NCI-H526 treated with DMSO at 0.1 percent for 48 hours (cell line): ENCODE data around the gene STARD8.
"Not testable (repeated sequence)": the region's sequence is repeated elsewhere in the genome, so short reads cannot be mapped to it uniquely, and the experiment has no call there.

Experiments
- DNase-seq: peaks from one replicate; lab custom pipeline; 2025; lab: John Stamatoyannopoulos, UW

The STARD8 gene

DNA sequence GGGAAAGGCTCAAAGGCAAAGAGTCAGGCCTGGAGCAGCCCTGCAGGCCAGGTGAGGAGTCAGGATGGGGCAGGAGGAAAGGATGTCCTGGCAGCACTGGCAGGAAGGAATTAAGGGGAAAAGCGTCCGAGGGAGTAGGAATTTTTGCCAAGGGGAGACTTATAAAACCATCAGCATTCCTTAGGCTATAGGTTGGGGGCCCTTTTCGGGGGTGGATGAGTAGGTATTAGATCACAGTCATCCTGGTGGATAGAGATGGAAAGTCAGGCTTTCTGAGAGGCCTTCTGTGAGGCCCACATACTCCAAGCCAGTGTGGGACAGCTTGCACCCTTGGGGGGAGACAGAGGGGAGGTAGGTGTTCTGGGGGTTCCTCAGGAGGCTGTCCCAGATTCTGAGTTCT lies 12.3 kb downstream of the STARD8 start:
- DNase-seq: no peak

DNA sequence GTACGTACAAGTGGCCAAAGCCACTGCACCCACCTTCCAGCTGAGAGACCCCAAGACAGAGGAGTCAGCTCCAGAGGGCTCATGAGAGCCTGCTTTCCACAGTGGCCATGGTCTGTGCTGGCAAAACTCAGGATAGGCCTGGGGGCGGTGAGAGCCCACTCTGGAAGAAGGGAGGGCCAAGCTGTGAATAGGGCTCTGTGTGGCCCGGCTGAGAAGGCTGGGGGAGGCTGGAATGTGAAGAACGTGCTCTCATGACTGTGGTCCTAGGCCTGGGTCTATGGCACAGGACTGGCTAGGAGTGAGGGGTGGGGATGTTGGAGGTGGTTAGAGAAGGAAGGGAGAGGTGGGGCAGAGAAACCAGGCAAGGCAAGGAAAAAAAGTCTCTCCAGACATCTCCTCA lies 13.3 kb downstream of the STARD8 start:
- DNase-seq: no peak

- no peak for DNase-seq
Observed at GRCh38 chrX:68665502-68665901, 18.0 kb downstream of the STARD8 start.

DNA sequence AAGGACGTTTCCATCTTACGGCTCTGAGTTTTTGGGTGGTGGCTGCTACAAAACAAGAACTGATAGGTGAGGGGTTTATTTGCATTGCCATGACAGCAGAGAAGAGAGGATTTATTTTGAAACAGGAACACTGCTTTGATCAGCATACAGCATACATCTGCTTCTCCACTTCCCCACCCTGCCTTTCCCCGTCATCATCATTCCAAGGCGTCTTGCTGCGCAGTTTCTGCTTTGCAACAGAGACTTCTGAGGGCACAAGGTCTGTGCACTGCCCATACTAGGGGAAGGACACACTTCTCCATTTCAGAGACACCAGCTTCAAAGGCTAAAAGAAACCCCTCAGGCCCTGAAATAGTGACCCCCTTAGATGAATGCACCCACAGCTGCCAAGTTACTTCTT lies 19.1 kb downstream of the STARD8 start:
- no peak for DNase-seq

- DNase-seq: no peak
Observed at GRCh38 chrX:68669094-68669860, 21.8 kb downstream of the STARD8 start.

DNA sequence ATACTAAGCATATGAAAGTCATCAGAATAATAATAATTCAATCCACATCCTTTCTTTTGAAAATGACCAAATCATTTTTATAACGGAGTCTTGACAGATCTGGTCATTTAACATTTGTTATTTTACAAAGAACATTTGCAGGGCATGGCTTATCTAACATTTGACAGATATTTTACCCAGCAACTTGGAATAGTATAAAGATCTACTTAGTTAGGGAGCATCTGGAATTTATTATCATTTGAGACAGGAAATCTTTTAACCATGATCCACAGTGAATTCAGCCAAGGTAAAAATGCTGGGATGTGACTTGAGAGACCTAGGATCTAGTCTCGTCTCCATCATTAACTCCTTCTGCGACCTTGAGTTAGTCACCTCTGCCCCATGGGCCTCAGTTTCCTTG lies 22.4 kb downstream of the STARD8 start:
- DNase-seq: no peak

- DNase-seq: no peak
Observed at GRCh38 chrX:68671221-68671620, 23.8 kb downstream of the STARD8 start.

DNA sequence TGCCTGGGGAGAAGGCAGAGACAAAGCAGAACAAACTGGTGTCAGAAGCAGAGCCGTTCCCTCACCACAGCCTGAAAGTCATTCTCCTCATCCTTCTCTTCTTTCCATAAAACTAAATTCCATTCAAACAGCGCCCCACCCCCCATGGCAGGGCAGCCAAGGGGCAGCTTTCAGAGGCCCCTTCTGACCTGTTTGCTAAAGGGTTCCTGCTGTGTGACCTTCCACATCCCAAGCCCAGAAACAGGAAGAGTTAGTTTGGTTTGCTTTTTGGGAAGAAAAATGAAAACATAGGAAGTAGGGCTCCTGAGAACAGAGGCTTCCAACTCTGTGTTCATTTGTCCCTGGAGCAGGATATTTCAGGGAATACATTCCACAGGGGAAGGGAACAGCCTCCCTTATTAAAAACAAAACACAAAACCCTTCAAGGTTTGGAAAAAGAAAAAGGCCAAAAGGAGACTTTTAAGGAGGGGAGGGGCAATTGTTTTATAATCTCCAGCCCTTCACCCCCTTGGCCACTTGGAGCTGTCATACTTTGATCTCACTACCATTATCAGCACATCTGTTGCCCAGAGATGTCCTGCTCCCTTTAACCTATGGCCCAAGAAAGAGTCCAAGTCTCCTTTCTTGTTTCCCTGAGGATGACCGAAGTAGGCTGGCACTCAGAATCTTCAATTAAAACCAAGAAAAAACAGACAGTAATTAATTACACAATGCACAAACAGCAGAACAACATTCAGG lies 25.3 kb downstream of the STARD8 start:
- DNase-seq: no peak

DNA sequence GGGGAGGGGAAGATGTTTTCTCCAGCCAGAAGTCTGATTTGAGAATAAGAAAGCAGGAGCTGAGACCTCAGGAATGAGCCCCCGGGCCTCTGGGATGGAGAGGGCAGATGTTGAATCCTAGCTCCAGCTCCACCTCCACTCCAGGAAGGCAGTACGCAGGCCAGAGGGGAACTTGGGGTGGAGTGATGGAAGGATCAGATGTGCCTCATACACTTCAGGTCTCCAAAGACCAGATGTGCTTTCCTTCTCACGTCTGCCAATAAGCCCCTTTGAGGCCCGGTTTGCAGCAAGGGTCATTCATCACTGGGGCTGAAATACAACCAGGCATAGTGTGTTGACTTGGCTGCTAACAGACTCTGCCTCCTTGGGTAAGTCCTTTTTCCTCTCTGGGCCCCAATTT lies 28.1 kb downstream of the STARD8 start:
- DNase-seq: no peak

GRCh38 chrX:68676335-68676734 lies 28.9 kb downstream of the STARD8 start:
- DNase-seq: no peak

- DNase-seq: no peak
Observed at GRCh38 chrX:68677998-68678397, 30.5 kb downstream of the STARD8 start.

DNA sequence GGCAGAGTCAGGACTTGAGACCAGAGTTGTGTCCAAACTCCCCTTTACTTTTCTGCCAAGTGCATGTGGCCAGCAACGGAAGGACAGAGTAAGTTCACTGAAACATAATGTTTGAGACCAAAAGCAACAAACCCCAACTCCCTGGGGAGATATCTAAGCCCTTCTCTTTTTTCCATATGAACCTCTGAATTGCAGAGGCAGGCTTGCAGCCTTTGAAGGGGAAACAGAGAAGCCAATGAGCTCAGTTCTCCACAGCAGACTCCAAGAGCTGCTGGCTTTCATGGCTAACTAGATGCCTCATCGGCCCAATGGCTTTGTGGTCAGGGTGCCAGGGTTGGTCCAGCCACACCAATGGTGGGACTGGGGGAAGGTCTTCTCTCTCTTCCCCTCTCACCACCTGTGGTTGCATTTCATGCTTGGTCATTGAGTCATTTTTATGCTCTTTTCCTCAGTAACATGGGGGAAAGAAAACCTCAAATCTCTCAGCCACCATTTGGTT lies 34.0 kb downstream of the STARD8 start:
- no peak for DNase-seq

- no peak for DNase-seq
Observed at GRCh38 chrX:68682790-68683189, 35.3 kb downstream of the STARD8 start.

DNA sequence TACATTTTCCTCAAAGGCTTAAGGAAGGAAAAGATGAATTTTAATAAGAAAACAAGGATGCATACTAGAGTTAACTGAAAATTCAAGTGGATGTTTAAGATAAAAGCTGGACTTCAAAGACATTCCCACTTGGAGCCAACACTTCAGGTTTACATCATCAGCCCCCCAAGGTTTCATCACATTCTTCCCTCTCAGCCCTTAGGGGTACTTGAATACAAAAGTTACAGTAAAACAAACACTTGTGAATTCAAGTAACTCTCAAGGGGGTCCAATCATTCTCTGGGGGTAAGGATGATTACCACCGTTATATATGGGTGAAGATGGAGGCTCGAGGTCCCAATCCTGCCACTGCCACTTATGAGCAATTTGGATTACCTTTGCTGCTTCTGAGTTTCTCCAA lies 36.1 kb downstream of the STARD8 start:
- DNase-seq: no peak

DNA sequence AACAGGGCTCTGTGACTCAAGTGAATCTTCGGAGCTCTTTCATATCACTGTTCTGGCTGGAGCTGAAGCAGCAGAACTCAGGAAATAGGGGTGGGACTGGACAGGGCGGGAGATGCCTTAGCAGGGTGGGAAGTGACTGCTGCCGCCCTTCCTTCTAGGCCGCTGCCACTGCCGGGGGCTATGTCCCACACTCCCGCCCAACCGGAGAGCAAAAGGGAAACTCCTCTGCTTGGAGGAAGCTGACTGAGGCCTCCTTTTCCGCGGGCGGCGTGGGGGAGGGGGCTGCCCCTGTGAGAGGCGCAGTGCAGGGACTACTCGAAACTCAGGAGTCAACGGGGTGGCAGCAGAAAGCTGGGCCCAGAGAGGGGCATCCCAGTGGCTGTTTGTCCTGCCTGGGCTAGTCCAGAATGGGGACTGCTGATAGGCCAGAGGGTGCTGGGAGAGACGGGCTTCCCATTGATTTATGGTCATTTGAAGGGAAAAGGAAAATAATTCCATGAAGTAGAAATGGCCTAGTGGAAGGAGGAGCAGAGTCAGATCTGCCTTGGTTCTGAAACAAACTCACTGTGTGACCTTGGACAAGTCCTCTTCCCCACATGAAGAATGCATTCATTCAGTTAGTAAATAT lies 36.9 kb downstream of the STARD8 start:
- no peak for DNase-seq

DNA sequence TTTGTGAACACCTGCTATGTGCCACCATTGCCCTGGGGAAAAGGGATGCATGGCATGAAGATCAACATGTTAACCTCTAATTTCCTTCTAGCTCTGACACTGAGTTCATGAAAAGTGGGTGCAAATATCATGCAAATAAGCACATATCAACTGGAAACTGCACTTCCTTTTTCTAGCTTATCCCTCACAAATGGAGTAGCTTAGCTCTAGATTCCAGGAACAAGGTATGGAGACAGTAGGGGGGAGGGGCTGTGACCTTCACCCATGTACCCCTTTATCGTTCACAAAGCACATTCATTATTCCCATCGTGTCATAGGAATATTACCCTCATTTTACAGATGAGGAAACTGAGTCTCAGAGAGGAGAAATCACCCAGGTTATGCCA lies 37.4 kb downstream of the STARD8 start:
- no peak for DNase-seq

DNA sequence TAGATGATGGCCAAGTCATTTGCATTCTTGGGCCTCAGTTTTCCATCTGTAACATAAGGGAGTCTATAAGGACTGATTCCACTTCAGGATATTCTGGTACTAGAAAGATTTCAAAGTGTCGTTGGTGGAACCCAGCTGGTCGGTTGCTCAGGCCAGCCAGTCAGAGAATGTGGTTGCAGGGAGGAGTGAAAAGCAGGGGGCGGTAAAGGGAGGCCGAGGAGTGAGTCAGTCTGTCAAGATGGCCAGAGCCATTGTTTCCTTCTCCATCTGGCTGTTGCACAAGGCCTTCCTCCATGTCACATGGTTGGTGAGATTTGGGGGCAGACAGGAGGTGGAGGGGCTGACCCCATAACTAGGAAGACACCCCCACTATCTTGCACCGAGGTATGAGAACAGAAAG lies 38.2 kb downstream of the STARD8 start:
- DNase-seq: no peak

GRCh38 chrX:68686097-68686977 lies 38.9 kb downstream of the STARD8 start:
- DNase-seq: no peak

DNA sequence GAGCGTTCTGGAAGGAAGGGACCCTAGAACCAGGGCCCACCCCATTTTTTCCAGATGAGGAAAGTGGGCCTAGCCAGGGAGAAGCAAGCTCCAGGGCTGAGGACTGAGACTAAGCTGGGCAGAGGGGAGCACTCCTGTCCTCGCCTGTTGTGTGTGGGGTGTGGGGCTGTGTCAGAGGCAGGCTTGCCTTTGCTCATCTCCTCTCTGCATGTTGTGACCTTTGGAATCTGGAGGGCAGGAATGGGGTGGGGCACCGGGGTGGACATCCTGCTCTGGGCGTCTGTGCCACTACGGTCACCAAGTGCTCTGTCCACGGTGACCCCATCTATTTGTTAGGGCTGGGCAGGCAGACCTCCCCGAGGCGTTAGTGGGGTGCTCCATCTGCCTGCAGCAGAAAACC lies 41.5 kb downstream of the STARD8 start:
- not testable (repeated sequence) for DNase-seq

DNA sequence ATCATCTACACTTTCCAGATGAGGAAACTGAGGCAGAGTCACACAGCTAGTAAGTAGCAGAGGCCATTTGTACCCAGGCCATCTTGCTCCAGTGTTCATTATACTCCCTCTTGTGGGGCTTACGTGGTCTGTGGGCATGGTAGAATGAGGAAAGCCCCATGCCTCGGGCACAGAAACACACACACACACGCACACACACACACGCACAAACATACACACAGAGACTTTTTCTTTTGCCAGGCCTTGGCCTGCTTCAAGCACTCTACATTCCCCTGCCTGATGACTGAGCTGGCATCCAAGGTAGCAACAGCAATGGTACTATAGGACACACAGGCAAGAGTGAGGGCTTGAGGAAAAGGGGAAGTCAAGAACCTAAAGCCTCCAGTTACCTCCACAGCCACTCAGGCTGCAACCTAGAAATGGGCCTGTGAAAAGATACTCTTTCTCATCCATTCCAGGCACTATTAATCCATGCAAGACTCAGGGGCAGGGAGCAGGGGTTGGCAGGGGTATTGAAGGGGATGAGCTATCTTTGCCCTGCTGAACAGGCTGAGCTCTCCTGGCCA lies 43.6 kb downstream of the STARD8 start:
- no peak for DNase-seq

DNA sequence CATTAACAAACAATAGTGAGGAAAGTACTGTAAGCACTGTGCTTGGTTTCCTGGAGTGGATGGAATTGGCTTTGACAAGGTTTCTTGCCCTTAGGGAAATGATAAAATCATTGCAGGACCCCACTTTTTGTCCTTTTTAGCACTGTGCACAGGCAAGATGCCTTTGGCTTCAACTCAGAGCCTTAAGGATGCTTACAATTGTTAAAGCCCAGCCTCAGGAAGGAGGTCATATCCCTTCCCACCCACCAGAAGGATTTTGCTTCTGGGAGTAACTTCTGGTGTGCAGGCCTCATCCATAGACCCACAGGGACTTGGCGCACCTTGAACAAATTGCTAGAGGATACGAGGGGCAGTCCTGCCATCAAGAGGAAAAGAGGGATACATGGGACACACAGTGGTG lies 44.5 kb downstream of the STARD8 start:
- DNase-seq: no peak

DNA sequence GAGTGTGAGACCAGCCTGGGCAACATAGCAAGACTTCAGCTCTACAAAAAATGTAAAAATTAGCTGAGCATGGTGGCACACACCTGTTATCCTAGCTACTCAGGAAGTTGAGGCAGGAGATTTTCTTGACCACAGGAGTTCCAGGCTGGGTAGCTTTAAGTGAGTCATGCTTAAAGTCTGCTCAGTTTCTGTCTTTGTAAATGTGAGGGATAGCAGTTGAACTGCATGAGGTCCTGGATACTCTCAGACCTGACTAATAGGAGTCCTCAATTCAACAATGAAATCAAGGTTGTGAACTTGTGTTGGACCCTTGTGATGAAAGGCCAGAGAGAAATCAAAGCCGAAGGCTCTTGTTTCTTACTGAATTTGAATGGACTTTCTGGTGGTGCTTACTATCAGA lies 45.2 kb downstream of the STARD8 start:
- no peak for DNase-seq
